GM21526 (cell line): ENCODE results near the gene INPP5A.

Experiments used
- ATAC-seq: cut with Tn5 transposase; IDR thresholded peaks from one replicate; pipeline ENCODE4 v1.9.1; 2021; ENCODE audit warnings: moderate library complexity; ENCODE audit not compliant: unreplicated experiment, low FRiP score

The INPP5A gene

GRCh38 chr10:132746801-132747625 is 209.4 kb downstream of the INPP5A start:
- no peak for ATAC-seq

DNA sequence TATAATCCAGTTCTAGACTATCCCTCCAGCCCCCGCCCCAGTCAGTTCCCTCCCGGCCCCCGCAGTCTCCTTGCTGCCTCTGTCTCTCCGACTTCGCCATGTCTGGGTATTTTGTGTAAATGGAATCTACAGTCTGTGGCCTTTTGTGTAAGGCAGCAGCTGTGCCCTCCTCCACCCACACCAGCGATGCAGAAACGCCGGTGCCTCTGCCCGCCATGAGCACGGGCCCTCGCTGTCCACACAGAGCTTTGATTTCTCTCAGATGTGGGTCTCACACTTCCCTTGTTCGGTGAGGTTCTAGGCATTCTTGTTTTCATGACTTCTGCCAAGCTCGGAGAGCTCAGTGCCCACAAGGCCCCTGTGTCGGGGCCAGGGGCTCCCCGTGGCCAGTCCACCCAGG is 210.5 kb downstream of the INPP5A start:
- ATAC-seq, result no peak

- ATAC-seq, result no peak
Observed at GRCh38 chr10:132748545-132749370, 211.2 kb downstream of the INPP5A start.

DNA sequence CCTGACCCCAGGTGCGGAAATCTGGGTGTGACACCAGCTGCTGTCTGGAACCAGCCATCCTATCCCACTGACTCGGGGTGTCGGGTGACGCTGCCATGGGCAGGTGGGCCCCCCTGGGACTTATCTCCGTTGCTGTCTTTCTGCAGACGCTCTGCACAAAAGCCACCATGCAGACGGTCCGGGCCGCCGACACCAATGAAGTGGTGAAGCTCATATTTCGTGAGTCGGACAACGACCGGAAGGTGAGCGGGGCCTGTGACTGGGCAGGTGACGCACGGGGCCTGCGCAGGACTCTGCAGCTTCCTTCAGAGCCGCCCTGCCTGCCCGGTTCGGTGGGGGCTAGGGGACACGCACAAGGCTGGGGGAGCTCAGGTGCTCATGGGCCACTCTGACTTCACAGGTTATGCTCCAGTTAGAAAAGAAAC is 211.8 kb downstream of the INPP5A start:
- no peak for ATAC-seq

GRCh38 chr10:132750936-132751335 is 213.3 kb downstream of the INPP5A start:
- no peak for ATAC-seq

- ATAC-seq, result no peak
Observed at GRCh38 chr10:132752378-132752777, 214.8 kb downstream of the INPP5A start.

- no peak for ATAC-seq
Observed at GRCh38 chr10:132752961-132753360, 215.4 kb downstream of the INPP5A start.

GRCh38 chr10:132753596-132753995 is 216.0 kb downstream of the INPP5A start:
- ATAC-seq, result no peak

- no peak for ATAC-seq
Observed at GRCh38 chr10:132754071-132754470, 216.5 kb downstream of the INPP5A start.

GRCh38 chr10:132755166-132755711 is 217.7 kb downstream of the INPP5A start:
- ATAC-seq, result no peak

DNA sequence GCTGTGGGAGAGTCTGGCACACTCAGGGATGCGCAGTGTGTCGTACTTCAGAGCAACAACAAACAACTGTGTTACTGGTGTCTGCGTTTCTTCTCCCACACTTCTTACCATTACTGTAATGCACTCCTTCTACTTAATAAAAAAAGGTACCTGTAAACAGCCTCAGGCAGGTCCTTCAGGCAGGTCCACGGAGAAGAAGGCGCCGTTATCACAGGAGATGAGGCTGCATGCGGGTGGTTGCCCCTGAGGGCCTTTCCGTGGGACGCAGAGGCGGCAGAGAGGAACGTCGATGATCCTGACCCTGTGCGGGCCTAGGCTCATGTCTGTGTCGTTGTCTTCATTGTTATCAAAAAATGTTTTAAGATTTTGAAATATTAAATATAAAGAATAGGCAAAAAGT is 219.0 kb downstream of the INPP5A start:
- no peak for ATAC-seq

- no peak for ATAC-seq
Observed at GRCh38 chr10:132757171-132757570, 219.6 kb downstream of the INPP5A start.

GRCh38 chr10:132758865-132759264 is 221.3 kb downstream of the INPP5A start:
- no peak for ATAC-seq

DNA sequence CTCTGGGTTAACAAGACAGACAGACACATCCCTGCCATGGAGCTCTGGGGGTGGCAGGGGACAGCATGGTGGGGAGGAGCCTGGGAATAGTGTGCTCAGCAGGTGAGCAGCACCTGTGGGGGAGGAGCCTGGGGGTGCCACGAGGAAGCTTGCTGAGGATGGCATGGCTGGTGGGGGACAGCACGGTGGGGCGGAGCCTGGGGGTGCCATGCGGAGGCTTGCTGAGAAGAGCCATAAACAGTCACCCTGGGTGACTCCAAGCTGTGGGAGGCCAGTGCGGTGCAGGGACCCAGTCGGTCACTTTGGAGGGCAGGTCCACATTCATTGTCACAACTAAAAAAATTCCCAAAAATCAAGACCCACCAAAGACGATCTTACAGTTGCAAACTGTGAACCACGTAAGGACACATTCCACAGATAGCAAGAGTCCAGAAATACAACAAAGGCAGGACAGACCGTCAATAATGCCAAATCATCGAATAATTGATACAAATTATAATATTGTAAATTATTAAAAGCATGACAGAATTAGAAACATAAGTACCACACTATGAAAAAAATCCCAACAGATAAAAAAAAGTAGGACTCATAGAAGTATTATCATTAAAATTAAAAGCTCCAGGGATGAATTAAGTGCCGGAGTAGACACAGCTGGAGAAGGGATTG is 223.9 kb downstream of the INPP5A start:
- ATAC-seq, result no peak

GRCh38 chr10:132762267-132762666 is 224.7 kb downstream of the INPP5A start:
- no peak for ATAC-seq

DNA sequence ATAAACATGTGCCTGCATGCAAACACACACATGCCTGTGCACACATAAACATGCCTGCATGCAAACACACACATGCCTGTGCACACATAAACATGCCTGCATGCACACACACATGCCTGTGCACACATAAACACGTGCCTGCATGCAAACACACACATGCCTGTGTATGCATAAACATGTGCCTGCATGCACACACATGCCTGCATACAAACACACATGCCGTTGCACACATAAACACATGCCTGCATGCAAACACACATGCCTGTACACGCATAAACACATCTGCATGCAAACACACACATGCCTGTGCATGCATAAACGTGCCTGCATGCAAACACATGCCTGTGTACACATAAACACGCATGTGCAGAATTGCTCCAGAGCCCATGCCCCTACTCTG is 226.0 kb downstream of the INPP5A start:
- ATAC-seq, result no peak

GRCh38 chr10:132764108-132764507 is 226.5 kb downstream of the INPP5A start:
- no peak for ATAC-seq

DNA sequence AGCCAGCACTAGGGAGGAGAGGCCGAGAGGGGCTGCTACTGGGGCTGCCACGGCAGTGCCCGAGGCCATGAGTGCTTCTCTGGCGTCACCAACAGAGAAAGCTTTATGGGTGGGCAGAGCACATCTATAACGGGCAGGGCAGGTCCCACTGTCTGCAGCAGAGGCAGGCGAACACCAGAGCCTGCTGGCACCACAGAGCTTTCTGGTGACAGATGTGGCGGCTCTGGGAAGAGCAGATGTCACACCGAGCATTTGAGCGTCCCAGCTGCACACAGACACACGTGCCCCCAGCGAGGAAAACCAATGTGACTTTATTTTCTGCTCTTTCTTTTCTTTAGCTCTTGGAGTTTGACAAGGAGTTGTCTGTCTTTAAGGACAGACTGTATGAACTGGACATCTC is 227.8 kb downstream of the INPP5A start:
- no peak for ATAC-seq

DNA sequence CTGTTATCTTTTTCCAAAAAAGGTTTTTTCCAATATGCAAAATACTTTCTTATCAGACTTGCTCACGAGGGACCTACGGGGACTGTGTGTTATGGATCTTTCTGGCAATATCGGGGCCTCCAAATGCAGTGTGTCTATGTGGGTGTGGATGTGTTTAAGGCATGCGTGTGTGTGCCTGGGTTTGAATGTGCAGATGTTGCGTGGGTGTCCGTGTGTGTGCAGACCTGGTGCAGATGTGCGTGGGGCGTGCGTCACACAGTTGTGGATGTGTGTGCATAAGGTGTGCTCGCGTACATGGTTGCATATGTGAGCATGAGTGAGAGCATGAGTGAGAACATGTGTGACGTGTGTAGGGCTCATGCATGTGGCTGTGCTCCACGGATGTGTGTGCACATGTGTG is 228.7 kb downstream of the INPP5A start:
- no peak for ATAC-seq

- ATAC-seq, result no peak
Observed at GRCh38 chr10:132768346-132769248, 231.0 kb downstream of the INPP5A start.
